NAMALWA (cell line): ENCODE measurements around the gene TWF2.

Experiments
- DNase-seq: peaks from one replicate; pipeline ENCODE4 v3.0.0-alpha.2; 2015; ENCODE audit warnings: low spot score

Gene TWF2

GRCh38 chr3:52202384-52203077 is 36.4 kb downstream of the TWF2 start:
- DNase-seq = no peak

GRCh38 chr3:52200981-52201679 is 37.8 kb downstream of the TWF2 start:
- DNase-seq = no peak

- DNase-seq = no peak
These were observed 40.0 kb downstream of the TWF2 start for GRCh38 chr3:52198643-52199608.

DNA sequence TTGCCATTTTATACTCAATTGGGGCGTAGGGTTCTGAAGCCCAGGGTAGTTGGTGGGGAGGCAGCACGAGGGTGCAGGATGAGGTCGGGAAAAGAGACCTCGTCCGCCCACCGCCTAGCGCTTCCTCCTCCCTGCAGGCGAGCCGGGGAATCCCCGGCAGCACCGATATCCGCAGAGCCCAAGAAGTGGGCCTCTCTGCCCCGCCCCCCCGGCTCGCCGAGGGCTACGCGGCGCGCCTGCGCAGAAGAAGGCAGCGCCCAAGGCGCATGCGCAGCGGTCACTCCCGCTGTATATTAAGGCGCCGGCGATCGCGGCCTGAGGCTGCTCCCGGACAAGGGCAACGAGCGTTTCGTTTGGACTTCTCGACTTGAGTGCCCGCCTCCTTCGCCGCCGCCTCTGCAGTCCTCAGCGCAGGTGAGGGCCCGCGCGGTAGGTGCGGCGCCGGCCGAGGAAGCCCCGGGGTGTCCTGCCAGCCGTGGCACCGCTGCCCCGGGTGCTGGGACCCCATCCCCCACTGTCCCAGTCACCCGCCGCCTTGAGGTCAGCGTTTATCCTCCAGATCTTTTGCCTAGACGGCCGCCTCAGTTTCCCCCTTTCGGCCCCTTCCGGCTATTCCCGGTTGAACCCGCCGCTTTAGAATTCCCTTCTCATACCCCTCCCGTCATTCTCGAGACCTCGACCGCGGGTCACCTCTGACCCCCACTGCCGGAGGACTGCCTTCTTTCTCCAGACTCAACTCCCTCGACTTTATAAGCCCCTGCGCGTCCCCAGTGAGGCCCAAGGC is 40.9 kb downstream of the TWF2 start, which contains the start of gene ALAS1:
ALAS1 (plus strand) TSS at position 319 of the 784 bp plus-strand sequence. CDS start 1,082 bp downstream, outside the sequence.
- DNase-seq = peak; percentile 84

DNA sequence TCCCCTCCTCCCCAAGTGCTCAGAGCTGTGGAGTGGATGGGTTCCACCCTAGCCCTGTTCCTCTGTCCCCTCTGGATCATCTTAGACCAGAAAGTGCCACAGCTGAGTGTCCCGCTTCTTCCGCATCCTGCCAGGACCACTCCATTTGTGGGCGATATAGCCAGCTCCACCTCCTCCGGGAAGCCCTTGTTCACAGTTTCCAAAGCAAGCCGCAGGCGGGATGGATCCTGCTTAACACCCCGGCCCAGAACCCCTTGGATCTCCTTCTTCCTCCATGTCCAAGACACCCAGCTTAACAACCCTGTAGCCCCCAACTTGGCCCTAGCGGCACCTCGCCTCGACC is 41.5 kb downstream of the TWF2 start:
- DNase-seq = no peak

DNA sequence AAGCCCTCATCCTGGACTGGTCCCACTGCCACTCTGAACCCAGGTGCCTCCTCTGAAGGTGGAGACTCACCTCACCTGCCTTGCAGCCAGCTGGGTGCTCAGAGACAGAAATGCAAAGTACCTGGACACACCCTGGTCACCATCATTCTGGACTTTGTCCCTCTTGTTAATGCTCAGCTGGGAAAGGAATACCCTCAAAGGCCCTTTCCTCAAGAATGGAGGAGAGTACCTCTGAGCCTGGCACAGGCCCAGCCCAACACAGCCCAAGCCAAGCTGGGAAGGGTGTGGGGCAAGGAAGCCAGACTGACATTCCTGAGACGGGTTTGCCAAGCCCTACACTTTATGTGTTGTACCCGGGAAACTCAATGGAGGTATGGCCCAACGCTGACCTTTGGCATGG is 42.0 kb downstream of the TWF2 start:
- DNase-seq = no peak

DNA sequence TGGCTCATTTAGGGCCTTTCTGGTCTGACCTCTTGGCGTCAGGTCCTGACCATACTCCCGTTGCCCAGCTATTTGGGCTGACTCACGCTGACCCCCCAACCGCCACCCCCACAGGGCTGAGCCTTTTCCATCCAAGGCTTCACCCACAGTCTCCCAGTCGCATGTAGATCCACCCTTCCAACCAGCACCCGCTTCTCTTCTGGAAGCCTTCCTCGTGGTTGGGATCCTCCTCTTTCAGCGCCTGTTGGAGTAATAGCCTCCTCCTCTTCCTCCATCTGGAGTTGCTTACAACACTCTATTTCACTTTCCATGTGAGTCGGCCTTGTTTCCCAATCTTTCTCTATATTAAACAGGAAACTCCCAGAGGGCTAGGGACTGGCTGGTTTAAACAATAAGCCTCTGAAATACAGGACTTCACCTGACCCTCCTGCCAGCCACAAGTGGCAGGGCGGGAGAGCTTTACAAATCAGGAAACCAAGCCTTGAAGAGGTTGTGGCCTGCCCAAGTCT is 43.1 kb downstream of the TWF2 start:
- no peak for DNase-seq

GRCh38 chr3:52195291-52195597 is 43.7 kb downstream of the TWF2 start:
- DNase-seq = no peak

DNA sequence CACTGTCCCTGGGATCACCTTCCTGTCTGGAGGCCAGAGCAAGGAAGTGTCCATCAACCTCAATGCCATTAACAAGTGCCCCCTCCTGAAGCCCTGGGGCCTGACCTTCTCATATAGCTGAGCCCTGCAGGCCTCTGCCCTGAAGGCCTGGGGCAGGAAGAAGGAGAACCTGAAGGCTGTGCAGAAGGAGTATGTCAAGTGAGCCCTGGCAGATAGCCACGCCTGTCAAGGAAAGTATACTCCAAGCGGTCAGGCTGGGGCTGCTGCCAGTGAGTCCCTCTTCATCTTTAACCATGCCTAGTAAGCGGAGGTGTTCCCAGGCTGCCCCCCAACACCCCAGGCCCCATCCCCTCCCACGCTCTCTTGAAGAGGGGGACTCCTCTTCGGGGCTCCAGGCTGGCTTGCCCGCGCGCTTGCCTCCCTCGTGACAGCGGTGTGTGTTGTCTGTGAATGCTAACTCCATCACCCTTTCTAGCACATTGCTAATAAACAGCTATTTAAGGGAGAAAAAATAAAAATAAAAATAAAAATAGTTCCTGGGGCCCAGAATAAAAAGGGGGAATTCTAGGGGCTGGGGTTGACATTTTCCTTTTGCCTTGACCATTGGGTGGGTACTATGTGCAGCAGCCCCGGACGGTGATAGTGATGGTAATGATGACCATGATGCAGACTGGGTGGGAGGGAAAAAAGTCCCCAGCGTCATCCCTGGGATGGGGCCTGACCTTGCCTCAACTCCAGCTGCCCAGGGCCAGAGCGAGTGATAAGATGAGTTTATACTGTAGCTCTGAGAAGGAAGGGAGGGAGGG is 44.3 kb downstream of the TWF2 start:
- no peak for DNase-seq

GRCh38 chr3:52193065-52193464 is 45.9 kb downstream of the TWF2 start:
- DNase-seq = no peak

GRCh38 chr3:52191663-52192062 is 47.3 kb downstream of the TWF2 start:
- DNase-seq = no peak

GRCh38 chr3:52190294-52191074 is 48.5 kb downstream of the TWF2 start:
- no peak for DNase-seq

DNA sequence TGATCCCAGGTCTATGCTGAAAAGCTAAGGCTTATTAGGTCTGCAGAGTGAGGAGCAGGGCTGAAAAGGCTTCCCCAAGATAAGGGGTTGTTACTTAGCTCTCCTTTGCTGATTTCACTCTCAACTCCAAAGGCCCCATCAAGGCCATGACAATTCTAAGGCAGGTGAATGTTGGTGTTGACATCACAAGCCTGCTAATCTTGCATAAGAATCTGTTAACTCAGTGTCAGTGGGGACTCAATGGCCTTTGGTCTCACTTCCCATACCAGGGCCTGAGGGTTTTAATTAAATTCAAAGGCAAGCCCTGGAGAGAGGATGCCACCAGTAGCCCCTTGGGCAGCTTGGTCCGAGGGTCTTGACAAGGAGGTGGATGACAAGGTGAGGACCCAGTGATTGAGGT is 50.4 kb downstream of the TWF2 start:
- DNase-seq = no peak

DNA sequence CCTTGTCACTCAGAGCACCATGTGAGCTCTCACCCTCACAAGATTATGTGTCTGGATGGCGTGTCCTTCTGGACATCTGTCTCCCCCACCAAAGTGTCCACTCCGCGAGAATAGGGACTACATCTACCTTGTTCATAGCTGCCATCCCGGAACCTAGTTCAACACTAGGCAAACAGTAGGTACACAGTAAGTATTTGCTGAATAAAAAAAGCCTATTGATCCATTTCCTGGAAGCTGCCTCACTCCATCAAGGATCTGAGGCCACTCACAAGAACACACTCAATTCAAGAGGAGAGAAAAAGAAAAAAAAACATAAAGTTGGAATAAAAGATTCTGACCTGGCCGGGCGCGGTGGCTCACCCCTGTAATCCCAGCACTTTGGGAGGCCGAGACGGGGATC is 52.2 kb downstream of the TWF2 start:
- no peak for DNase-seq

DNA sequence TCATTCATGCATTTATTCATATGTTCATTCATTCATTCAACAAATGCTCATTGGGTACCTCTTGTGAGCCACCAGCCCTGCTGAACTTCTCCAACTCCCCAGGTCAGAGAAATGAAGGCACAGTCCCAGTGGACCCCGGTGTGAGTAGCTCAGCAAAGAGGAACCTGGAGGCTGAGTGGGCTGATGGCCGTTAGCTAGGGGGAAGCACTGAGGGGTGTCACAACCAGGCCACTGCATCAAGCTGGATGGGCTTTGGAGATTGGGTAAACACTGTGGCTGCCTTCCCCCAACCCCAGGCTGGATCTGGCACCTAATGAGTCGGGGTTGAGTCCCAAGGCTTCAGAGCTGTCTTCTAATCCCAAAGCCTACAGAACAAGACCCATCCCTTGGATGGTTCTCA is 53.1 kb downstream of the TWF2 start:
- no peak for DNase-seq

DNA sequence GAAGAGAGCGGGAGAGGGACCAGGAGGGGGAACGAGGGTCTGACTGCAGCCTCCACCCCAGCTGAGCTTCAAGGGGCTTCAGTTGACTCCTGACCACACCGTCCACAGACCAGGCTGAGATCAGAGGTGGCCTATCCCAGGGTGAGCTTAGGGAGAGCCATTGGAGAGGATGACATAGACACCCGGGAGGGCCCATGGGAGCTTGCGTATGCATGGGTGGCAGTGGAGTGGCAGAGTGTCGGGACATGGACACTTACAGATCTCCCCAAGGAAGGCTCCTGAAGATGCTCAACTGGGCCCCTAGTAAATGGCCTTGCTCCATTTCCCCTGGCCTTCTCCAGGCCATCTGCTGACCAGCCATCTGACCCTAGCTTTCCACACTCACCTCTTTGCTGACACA is 53.6 kb downstream of the TWF2 start:
- no peak for DNase-seq

GRCh38 chr3:52184690-52185089 is 54.3 kb downstream of the TWF2 start:
- DNase-seq = no peak

GRCh38 chr3:52183786-52184445 is 55.0 kb downstream of the TWF2 start:
- DNase-seq = no peak

- DNase-seq = no peak
These were observed 56.3 kb downstream of the TWF2 start for GRCh38 chr3:52182691-52183090.

DNA sequence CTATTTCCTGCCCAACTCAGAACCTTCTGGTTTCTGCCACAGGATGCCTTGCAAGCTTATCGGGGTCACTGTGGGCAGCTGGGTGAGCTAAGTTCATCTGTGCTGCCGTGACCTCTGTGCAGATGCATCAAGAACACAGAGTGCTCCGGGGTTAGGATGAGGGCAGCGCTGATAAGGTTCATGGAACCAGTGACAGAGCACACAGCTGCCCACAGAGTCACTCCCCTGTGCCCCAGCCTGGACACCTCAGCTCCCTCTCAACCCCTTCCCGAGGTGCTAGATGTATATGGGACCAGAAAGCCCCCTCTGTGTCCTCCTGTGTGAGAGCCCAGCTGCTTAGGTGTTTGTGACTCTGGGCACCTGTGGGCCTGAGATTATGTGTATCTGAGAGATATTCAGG is 56.8 kb downstream of the TWF2 start:
- DNase-seq = no peak
